ENCODE measurements around the gene CALCR.

DNA sequence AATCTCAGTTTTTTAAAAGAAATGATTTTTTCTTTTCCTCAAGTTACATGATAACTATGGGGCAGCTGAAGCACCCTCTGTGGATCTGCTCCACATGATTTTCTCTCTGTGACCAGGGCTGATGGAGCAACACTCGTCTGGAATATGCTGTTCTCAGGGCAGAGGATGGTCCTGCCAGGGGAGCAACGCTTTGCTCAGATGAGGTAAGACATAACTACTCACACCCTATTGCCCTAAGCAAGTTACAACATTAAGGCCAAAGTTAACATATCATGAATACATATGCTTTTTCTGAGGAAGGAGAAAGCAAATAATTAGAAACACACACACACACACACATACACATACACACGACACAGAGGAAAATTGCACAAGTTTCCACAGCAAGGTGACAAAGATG is 71.4 kb downstream of the CALCR start:
- TF ChIP-seq, protein P1, sequence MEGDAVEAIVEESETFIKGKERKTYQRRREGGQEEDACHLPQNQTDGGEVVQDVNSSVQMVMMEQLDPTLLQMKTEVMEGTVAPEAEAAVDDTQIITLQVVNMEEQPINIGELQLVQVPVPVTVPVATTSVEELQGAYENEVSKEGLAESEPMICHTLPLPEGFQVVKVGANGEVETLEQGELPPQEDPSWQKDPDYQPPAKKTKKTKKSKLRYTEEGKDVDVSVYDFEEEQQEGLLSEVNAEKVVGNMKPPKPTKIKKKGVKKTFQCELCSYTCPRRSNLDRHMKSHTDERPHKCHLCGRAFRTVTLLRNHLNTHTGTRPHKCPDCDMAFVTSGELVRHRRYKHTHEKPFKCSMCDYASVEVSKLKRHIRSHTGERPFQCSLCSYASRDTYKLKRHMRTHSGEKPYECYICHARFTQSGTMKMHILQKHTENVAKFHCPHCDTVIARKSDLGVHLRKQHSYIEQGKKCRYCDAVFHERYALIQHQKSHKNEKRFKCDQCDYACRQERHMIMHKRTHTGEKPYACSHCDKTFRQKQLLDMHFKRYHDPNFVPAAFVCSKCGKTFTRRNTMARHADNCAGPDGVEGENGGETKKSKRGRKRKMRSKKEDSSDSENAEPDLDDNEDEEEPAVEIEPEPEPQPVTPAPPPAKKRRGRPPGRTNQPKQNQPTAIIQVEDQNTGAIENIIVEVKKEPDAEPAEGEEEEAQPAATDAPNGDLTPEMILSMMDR (IDR thresholded peaks at IDR 0.05), result no peak
- TF ChIP-seq POLR2AphosphoS5 (IDR thresholded peaks at IDR 0.05), result no peak
- no peak for TF ChIP-seq POLR2A (IDR thresholded peaks at IDR 0.05)

All from prostate gland (tissue), 2 donors.